ENCODE measurements around the gene CLEC16A. TPM values are rescaled to one million over a fixed set of nuclear protein-coding genes. Genes with fewer than 3 reads are reported as not detected.

Gene CLEC16A
- total RNA-seq, 1 experiment from 2014 or later = 10.8 TPM

DNA sequence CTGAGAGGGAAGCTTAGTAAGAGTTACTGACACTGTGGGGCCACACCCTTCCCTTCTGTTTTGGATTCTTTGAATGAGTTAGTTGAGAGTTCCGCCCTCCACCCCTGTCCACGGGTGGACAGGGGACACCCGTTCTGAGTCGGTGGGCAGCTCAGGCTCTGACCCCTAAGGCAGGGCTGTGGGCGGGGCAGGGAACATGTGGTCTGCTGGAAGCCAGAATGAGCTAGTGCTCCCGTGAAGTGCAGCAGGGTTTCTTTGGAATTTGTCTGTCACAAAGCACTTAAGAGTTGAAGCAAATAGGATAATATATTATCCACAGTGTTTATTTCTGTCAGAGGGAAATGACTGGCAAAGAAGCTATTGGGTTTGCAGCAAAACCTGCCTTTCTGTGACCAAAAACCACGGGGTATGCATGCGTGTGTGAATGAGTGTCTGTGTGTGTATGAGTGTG lies 90.1 kb downstream of the CLEC16A start:
- no peak for DNase-seq (ENCODE audit: extremely low read depth, low read depth)

DNA sequence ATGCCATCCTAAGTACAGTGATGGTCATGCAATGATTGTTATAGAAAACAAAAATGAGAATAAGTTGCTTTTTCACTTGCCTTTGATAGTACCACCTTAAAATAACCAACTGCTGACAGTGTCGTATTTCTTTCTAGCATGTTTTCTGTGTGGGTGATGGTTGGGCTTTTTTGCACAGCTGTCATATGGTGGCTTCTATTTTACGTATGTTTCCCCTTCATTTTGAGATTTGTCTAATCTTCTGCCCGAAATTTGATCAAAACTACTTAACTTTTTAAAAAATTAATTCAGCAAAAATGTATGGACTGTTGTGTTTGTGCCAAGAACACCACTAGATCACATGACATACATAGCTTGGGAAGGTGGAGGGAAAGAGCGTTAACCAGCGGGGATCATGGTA lies 90.7 kb downstream of the CLEC16A start:
- DNase-seq (ENCODE audit: extremely low read depth, low read depth) = no peak

DNA sequence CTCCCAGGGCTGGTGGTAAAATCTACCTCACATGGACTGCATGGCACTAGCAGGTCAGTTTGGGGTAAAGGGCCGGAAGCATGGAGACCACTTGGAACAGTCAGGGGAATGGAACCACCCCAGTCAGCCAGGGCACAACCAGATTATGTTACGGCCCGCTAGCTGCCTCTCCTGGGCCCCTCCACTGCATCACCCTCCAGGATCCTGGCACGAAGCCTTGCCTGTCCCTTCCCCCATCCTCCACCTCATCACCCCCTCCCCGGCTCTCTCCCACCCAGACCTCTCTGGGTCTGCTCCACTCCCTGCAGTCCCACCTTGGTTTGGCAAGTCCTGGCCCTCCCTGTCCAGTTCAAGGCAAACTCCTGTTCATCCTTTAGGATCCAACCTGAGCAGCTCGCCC lies 91.7 kb downstream of the CLEC16A start:
- no peak for DNase-seq (ENCODE audit: extremely low read depth, low read depth)

DNA sequence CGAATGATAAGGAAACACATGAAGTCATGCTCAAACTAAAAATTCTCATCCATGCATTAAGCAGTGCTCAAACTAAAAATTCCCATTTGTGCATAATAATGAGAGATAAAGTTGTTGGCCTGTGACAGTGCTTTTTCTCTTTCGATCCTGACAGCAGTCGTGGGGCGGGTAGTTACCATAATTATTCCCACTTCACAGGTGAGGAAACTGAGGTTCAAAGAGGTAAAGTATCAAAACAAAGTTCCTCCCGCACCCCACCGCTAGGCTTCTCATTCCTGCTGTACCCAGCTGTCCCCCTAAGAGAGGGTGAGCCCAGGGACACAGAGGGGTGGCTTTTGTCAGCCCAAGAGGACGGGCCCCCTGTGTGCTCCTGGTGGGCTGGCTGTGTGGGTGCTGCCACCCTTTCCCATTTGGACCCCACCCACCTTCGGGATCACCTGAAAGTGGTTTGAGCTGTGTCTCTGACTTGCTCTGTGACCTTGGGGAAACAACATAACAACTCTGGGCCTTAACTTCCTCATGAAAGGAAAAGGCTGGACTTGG lies 92.6 kb downstream of the CLEC16A start:
- no peak for DNase-seq (ENCODE audit: extremely low read depth, low read depth)

DNA sequence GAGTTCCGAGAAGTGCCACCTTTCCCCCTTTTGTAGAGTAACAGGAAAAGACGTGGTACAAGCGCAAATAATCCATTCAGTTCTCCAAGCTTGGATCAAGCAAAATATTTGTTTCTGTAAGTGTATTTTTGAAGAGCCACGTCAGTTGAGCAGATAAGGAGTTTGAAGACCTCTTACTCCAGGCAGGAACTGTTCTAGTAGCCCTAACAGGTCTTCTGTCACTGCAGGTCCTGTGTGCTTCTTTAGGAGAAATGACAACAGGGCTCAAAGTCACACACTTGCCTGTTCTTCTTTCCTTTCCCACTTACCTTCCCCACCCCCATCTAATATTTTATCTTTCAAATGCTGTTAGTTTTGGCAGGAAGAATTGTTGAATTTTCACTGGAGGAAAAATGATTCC lies 93.9 kb downstream of the CLEC16A start:
- no peak for DNase-seq (ENCODE audit: extremely low read depth, low read depth)

DNA sequence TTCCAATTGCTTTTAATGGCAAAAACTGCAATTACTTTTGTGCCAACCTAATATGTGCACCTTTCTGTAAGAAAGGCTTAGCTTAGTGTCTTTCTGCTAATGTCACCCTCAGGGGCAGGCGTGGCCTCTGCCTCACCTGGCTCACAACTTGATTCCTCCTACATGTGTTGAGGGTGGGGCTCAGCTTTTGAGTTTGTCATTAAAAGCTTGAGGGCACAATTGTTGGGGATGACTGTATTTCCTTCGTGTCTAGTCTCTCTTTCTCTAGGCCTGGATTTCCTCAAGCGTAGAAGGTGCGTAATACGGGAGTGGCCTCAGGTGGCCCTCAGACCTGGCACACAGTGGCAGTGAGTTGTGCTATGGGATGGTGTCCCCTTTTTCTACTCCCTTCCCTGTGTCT lies 94.4 kb downstream of the CLEC16A start:
- no peak for DNase-seq (ENCODE audit: extremely low read depth, low read depth)

DNA sequence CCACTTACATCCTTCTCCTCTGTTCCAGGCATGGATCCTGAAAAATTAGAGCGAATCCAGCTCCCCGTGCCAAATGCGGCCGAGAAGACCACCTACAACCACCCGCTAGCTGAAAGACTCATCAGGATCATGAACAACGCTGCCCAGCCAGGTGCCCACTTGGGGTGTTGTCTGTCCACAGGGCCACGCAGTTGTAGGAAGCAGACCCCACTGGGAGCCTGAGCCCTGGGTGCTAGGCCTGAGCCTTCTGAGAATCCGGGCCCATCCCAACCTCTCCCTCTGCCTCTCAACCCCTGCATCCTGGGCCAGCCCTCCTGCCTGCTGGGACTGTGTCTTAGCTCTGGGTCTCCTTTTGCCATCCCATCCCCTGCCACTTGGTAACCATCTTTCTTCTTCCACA lies 95.4 kb downstream of the CLEC16A start:
- DNase-seq (ENCODE audit: extremely low read depth, low read depth) = no peak

DNA sequence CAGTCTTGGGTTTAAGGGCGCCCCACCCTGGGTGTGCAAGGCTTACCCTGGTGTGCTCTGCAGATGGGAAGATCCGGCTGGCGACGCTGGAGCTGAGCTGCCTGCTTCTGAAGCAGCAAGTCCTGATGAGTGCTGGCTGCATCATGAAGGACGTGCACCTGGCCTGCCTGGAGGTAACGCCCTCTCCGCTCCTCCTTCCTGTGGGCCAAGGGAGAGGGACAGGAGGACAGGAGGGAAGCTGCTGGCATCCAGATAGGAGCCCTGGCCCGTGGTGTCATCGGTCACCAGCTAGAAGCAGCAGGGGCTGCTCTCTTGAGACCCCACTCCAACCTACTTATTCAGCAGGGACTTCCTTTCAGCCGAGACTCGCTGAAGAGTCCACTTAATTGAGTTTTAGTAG lies 97.8 kb downstream of the CLEC16A start:
- no peak for DNase-seq (ENCODE audit: extremely low read depth, low read depth)

DNA sequence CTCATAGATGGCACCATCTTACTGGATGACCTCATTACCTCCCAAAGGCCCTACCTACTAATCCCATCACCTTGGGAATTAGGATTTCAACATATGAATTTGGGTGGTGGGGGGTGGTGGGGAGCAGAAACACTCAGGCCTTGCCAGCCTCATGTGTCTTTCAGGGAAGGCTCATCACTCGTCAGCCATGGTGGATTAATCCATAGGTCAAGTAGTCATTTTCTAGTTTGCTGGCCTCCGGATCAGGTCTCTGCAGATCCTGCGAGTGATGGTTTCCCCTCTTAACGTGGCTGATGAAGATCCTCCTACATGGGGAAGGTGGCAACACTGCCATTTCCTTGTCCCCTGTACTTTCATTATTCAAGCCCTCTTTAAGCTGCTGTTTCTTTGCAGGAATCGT lies 101.1 kb downstream of the CLEC16A start:
- no peak for DNase-seq (ENCODE audit: extremely low read depth, low read depth)

DNA sequence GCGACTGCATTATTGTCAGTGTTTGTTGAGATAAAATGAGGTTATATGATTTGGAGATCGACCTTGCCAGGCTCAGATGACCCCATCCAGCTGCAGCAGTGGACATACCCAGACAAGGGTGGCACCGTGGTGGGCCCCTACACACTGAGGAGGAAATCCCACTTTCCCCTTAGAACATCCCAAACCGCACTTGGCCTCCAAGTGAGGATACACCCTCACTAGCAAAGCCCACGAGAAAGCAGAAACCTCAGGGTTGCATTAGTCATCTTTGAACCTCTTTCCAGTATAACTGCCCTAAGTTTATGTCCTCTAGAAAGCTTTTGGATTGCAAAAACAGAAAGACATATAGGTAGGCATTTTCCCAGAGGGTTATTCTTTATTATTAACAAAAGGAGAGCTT lies 101.5 kb downstream of the CLEC16A start:
- no peak for DNase-seq (ENCODE audit: extremely low read depth, low read depth)

DNA sequence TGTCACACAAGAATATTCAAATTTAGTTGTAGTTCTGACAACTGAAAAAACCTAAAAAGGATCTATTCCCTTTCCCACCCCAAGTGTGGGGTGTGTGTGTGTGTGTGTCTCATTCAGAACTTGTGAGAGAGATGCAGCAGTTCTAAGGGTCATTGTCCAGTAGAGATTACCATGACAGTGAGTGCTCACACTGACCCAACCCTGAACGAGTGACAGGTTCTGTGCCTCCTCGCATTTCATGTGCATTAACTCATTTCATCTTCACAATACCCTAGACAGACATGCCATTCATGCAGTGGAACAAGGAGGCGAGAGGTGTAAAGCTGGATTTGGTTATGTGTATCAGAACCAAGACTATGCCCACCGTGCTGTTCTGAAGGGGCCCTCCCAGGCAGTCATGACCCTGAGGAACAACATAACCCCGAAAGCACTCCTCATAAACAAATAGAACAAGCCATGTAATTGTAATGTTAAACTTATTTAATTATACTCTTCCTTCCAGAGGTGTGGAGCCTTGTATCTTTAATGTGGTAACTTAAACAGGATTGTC lies 102.1 kb downstream of the CLEC16A start:
- no peak for DNase-seq (ENCODE audit: extremely low read depth, low read depth)

DNA sequence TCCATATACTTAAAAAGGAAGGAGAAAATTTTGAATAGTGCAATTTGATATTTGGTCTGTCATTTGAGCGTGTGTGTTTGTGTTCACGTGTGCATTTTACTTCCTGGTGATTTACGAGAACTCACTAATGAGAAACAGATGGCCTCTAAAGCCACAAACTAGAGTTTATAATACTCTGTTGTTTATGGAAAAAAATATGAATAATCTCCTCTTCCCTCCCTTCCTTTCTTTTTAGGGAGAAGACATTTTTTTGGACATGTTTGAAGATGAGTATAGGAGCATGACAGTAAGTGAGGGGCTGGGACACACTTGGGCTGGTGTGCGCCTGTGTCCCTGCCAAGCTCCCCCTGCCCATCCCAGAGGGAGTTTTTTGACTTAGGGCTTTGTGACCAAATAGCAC lies 102.7 kb downstream of the CLEC16A start:
- no peak for DNase-seq (ENCODE audit: extremely low read depth, low read depth)

DNA sequence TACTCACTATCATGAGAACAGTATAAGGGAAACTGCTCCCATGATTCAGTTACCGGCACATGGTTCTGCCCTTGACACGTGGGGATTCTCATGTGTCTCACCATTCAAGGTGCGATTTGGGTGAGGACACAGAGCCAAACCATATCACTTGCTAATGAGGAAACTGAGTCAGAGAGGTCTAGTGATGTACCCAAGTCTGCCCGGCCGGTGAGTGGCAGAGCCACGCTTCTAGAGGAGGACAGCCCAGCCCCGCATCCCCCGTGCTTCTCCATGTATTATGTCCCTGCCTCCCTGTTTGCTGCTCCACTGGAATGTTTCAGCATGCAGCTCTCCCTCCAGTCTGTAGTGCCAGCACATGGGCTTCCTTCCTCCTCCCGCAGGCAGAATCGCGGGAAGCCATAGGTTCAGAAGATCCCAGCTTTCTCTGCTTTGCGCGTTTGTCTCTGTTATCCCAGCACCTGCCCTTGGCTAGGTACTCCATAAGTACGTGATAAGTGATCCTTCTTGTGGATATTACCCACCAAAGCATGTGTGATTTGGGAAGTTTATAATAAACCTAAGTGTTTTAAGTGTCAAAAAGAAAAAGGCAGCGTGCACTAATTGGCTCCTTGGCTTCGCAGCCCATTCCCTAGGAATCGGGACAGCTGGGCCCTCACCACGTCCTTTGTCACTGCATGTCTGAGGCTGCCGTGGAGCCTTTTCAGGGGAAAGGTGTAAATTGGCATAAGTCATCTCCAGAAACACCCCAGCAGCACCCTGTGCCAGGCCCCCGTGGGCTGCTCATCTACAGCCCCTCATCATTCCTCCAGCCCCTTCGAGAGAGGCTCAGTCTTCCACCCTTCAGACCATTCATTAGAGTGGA lies 103.8 kb downstream of the CLEC16A start:
- no peak for DNase-seq (ENCODE audit: extremely low read depth, low read depth)

DNA sequence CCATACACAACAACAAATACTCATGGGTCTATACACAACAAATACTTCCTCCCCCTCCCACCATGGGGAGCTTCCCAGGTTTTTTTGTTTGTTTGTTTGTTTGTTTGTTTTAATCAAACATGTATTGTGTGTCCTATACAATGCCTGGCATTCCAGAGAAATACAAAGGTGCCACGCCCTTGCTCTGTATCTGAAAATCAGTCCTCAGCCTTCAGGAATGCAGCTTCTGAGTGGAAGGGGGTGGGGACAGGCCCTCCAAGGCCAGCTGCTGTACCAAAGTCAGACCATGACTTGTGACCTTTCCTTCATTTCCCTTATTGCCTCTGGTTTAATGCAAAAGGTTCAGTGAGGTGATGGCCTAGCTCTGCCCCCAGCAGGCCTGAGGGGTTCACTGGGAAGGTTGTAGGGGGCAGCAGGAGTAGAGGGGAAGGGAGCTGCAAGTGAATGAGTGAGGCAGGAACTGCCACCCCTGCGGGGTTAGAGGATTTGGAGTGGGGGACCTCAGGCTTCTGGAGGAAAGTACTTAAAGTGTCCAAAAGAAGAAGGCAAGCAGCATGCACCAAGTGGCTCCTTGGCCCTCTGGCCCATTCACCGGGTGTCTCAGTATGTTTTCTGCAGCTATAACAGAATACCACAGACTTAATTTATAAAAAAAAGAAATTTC lies 105.2 kb downstream of the CLEC16A start:
- DNase-seq (ENCODE audit: extremely low read depth, low read depth) = no peak

DNA sequence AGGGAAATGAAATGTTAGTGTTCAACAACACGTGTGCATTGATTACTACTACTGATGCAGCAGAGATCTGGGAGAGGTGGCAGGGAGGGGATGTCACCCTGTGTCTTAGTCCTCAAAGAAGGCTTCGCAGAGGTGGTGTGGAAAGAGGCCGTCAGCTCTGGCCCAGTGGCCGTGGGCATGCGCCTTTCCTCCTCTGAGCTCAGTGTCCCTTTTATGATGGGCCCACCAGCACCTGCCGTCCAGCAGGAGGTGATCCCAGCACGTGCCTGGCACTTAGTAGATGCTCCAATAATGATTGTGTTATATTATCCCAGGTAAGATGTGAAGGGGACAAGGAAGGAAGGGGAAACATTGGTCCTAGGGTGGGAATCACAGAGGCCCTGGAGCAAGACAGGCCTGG lies 106.2 kb downstream of the CLEC16A start:
- no peak for DNase-seq (ENCODE audit: extremely low read depth, low read depth)

DNA sequence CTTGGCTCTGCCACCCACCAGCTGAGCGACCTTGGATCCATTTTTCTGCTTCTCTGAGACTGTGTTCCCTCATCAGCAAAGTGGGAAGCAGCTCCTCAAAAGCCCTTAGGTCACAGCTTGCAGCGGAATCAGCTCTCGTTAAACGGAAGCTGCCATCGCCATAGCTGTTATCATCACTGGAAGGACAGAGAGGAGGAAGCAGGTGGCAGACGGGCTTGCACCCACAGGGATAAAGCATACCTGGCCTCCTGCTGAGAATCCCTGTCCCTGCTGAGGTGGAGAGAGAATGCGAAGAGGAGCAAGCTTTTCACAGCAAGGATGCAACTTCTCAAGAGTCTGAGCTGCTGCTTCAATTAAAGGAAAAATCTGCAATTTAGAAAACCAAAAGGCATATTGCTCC lies 106.6 kb downstream of the CLEC16A start:
- DNase-seq (ENCODE audit: extremely low read depth, low read depth) = no peak

DNA sequence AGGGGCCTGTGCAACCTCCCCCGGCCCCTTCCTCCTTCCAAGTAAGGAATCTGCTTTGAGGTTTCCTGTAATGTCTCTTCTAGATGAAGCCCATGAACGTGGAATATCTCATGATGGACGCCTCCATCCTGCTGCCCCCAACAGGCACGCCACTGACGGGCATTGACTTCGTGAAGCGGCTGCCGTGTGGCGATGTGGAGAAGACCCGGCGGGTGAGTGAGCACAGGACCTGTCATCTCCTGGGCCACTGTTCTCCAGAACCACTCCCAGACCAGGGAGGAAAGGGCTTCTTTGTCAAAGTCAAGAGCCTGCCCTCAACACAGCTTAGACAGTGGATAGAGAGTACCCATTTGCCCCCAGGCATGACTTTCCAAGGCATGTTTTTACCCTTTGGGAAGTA lies 107.1 kb downstream of the CLEC16A start:
- DNase-seq (ENCODE audit: extremely low read depth, low read depth) = no peak

DNA sequence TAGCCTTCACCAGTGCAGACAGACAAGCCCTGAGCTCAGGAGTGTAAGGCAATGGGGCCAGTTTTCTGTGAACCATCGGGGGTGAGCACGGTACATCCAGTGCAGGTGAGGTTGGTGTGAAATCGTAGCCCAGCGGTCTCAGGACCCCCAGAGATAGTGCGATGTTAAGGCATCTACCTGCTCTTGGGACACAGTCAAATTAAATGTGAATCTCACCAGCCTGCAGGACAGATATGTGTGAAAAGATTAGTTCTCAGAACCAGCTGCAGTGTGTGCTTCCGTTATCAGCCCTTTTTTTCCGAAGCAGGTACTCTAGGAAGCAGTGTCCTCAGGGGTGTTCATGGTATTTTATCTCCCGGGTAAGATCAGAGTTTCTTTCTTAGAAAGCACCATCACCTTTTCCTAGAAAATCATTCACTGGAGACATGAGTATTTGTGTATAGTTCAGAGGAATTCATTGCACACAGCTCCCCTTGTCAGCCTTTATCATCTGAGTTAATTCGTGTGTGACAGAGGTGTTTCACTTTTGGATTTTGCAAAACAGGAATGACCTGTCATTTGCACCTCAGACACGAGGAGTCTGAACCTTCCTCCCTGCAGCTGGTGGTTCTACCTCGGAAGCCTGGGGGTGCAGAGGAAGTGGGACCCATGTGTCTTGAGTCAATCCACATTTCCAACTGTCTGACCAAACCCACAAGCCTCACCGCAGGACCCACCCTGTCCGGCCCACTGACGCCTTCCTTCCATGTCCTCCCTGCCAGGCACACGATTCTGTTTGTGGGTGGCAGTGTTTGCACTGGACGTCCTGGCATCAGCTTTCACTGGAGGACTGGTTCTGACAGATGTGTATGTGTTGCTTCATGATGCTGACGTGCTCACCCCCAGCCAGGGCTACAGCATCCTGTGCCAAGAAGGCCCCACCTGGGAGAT lies 107.8 kb downstream of the CLEC16A start:
- no peak for DNase-seq (ENCODE audit: extremely low read depth, low read depth)

DNA sequence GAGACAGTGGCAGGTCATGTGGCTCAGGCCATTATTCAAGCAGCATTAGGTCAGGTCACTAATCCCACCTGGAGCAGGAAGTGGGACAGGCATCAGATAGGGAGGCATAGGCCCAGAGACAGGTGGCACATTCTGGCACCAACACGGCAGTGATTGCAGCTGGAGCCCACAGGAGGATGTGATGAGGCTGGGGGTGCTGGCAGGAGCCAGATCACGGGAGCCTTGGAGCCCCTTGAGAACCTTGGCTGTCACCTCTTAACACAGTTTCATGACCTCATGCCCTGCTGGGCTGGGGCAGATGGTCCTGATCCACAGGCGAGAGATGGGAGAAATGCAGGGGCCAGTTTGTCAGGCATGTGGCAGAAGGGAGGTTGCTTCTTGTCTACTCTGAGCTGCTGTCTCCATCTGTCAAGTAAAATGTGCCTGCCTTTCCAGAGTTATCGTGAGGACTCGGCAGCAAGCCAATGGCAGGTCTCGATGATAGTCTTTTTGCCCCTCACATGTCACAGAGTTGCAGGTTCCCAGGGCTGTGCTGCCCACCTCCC lies 109.6 kb downstream of the CLEC16A start:
- DNase-seq (ENCODE audit: extremely low read depth, low read depth) = no peak

Measured in NCI-H460 (cell line).